GM12892 (cell line): Measurements from ENCODE around the gene LIN37.

ENCODE experiments used
- POLR2A ChIP-seq: IDR thresholded peaks from 2 replicates; pipeline ENCODE4 v1.6.1; 2011; ENCODE audit warnings: low read depth, low read length, control low read depth
- POLR2AphosphoS5 ChIP-seq: IDR thresholded peaks from 2 replicates; pipeline ENCODE4 v1.6.1; 2011; ENCODE audit warnings: low read depth, low read length, control low read depth
- TAF1 ChIP-seq: IDR thresholded peaks from 2 replicates; pipeline ENCODE4 v1.6.1; 2011; ENCODE audit warnings: low read depth, mild to moderate bottlenecking, control low read depth, low read length, borderline replicate concordance

- no peak for TF ChIP-seq POLR2AphosphoS5
- TF ChIP-seq POLR2A, result no peak
- TF ChIP-seq TAF1, result no peak
Observed at GRCh38 chr19:35779033-35779432, 30.7 kb downstream of the LIN37 start.
